ENCODE results near the gene CMTM2. TPM values are rescaled to one million over a fixed set of nuclear protein-coding genes. Genes with fewer than 3 reads are reported as not detected.
"Not testable (repeated sequence)": the region's sequence is repeated elsewhere in the genome, so short reads cannot be mapped to it uniquely, and the experiment has no call there.

CMTM2 gene
- total RNA-seq, 2 experiments from 2014 or later, result not detected

GRCh38 chr16:66619534-66620428 lies 40.5 kb downstream of the CMTM2 start:
- no peak for DNase-seq
- peaks cover 5% of the 10 kb centered on the region for H3K4me1 Mint-ChIP-seq
- H3K27me3 Mint-ChIP-seq, result no peaks in the 10 kb centered on the region
- H3K4me3 Mint-ChIP-seq, result no peak overlapping the region
- no peak overlapping the region for H3K27ac Mint-ChIP-seq
- H3K36me3 Mint-ChIP-seq, result no peaks in the 10 kb centered on the region
- H3K9me3 Mint-ChIP-seq, result no peaks in the 10 kb centered on the region

- Mint-ChIP-seq H3K36me3 (no peaks in the 10 kb centered on the region), H3K27ac (no peak overlapping the region), H3K27me3 (no peaks in the 10 kb centered on the region), H3K9me3 (no peaks in the 10 kb centered on the region), H3K4me3 (no peak overlapping the region), H3K4me1 (peaks cover 5% of the 10 kb centered on the region)
- DNase-seq, result no peak
These were observed 41.1 kb downstream of the CMTM2 start for GRCh38 chr16:66620429-66620795.

GRCh38 chr16:66621973-66622372 lies 42.7 kb downstream of the CMTM2 start:
- no peak overlapping the region for H3K4me3 Mint-ChIP-seq
- H3K27me3 Mint-ChIP-seq, result no peaks in the 10 kb centered on the region
- H3K36me3 Mint-ChIP-seq, result no peaks in the 10 kb centered on the region
- peaks cover 5% of the 10 kb centered on the region for H3K4me1 Mint-ChIP-seq
- H3K9me3 Mint-ChIP-seq, result no peaks in the 10 kb centered on the region
- no peak for DNase-seq
- no peak overlapping the region for H3K27ac Mint-ChIP-seq

- Mint-ChIP-seq H3K9me3 (no peaks in the 10 kb centered on the region), H3K36me3 (no peaks in the 10 kb centered on the region), H3K27ac (no peak overlapping the region), H3K27me3 (no peaks in the 10 kb centered on the region), H3K4me1 (peaks cover 5% of the 10 kb centered on the region), H3K4me3 (no peak overlapping the region)
- DNase-seq, result no peak
These were observed 43.6 kb downstream of the CMTM2 start for GRCh38 chr16:66622863-66623262.

GRCh38 chr16:66623755-66624154 lies 44.5 kb downstream of the CMTM2 start:
- Mint-ChIP-seq H3K4me3 (no peak overlapping the region), H3K27ac (no peak overlapping the region), H3K27me3 (no peaks in the 10 kb centered on the region), H3K4me1 (peaks cover 5% of the 10 kb centered on the region), H3K36me3 (no peaks in the 10 kb centered on the region), H3K9me3 (no peaks in the 10 kb centered on the region)
- no peak for DNase-seq

GRCh38 chr16:66627611-66628378 lies 48.5 kb downstream of the CMTM2 start:
- H3K9me3 Mint-ChIP-seq, H3K27ac Mint-ChIP-seq, DNase-seq, H3K4me1 Mint-ChIP-seq, H3K36me3 Mint-ChIP-seq, H3K27me3 Mint-ChIP-seq, H3K4me3 Mint-ChIP-seq: not testable (repeated sequence)

GRCh38 chr16:66629856-66630255 lies 50.6 kb downstream of the CMTM2 start:
- H3K36me3 Mint-ChIP-seq, result no peaks in the 10 kb centered on the region
- H3K4me1 Mint-ChIP-seq, result no peaks in the 10 kb centered on the region
- no peak for DNase-seq
- no peaks in the 10 kb centered on the region for H3K9me3 Mint-ChIP-seq
- no peaks in the 10 kb centered on the region for H3K27me3 Mint-ChIP-seq
- no peak overlapping the region for H3K4me3 Mint-ChIP-seq
- no peak overlapping the region for H3K27ac Mint-ChIP-seq

- H3K9me3 Mint-ChIP-seq, H3K27me3 Mint-ChIP-seq, H3K4me3 Mint-ChIP-seq, DNase-seq, H3K4me1 Mint-ChIP-seq, H3K27ac Mint-ChIP-seq, H3K36me3 Mint-ChIP-seq: not testable (repeated sequence)
These were observed 51.4 kb downstream of the CMTM2 start for GRCh38 chr16:66630561-66631260.

GRCh38 chr16:66631558-66631957 lies 52.3 kb downstream of the CMTM2 start:
- not testable (repeated sequence) for H3K4me1 Mint-ChIP-seq, H3K27ac Mint-ChIP-seq, DNase-seq, H3K4me3 Mint-ChIP-seq, H3K27me3 Mint-ChIP-seq, H3K36me3 Mint-ChIP-seq, H3K9me3 Mint-ChIP-seq

GRCh38 chr16:66634527-66635196 lies 55.4 kb downstream of the CMTM2 start:
- Mint-ChIP-seq H3K4me1 (no peaks in the 10 kb centered on the region), H3K4me3 (no peak overlapping the region), H3K27ac (no peak overlapping the region), H3K36me3 (no peaks in the 10 kb centered on the region), H3K27me3 (no peaks in the 10 kb centered on the region), H3K9me3 (no peaks in the 10 kb centered on the region)
- DNase-seq, result no peak

- H3K36me3 Mint-ChIP-seq, result no peaks in the 10 kb centered on the region
- H3K4me1 Mint-ChIP-seq, result no peaks in the 10 kb centered on the region
- no peaks in the 10 kb centered on the region for H3K9me3 Mint-ChIP-seq
- no peak overlapping the region for H3K4me3 Mint-ChIP-seq
- H3K27me3 Mint-ChIP-seq, result no peaks in the 10 kb centered on the region
- H3K27ac Mint-ChIP-seq, result no peak overlapping the region
- DNase-seq, result no peak
These were observed 56.1 kb downstream of the CMTM2 start for GRCh38 chr16:66635406-66635805.

GRCh38 chr16:66636199-66636598 lies 56.9 kb downstream of the CMTM2 start:
- DNase-seq, result no peak
- H3K4me1 Mint-ChIP-seq, result no peaks in the 10 kb centered on the region
- no peak overlapping the region for H3K27ac Mint-ChIP-seq
- H3K9me3 Mint-ChIP-seq, result no peaks in the 10 kb centered on the region
- no peaks in the 10 kb centered on the region for H3K36me3 Mint-ChIP-seq
- no peak overlapping the region for H3K4me3 Mint-ChIP-seq
- H3K27me3 Mint-ChIP-seq, result no peaks in the 10 kb centered on the region

- Mint-ChIP-seq H3K27me3 (no peaks in the 10 kb centered on the region), H3K27ac (no peak overlapping the region), H3K36me3 (no peaks in the 10 kb centered on the region), H3K4me1 (no peaks in the 10 kb centered on the region), H3K9me3 (no peaks in the 10 kb centered on the region), H3K4me3 (no peak overlapping the region)
- DNase-seq, result no peak
These were observed 58.5 kb downstream of the CMTM2 start for GRCh38 chr16:66637806-66638205.
